Measurements from ENCODE around the gene TBC1D22A.

TBC1D22A gene

GRCh38 chr22:46941968-46942798 is 179.7 kb downstream of the TBC1D22A start:
- DNase-seq: no peak

- DNase-seq: no peak
Measured at GRCh38 chr22:46942799-46943785, 180.6 kb downstream of the TBC1D22A start.

- DNase-seq: no peak
Measured at GRCh38 chr22:46945481-46945880, 183.0 kb downstream of the TBC1D22A start.

- no peak for DNase-seq
Measured at GRCh38 chr22:46946383-46946962, 184.0 kb downstream of the TBC1D22A start.

GRCh38 chr22:46947516-46948257 is 185.2 kb downstream of the TBC1D22A start:
- DNase-seq: no peak

- DNase-seq: no peak
Measured at GRCh38 chr22:46948411-46949144, 186.1 kb downstream of the TBC1D22A start.

GRCh38 chr22:46951350-46951749 is 188.9 kb downstream of the TBC1D22A start:
- DNase-seq: no peak

GRCh38 chr22:46951973-46952372 is 189.5 kb downstream of the TBC1D22A start:
- no peak for DNase-seq

GRCh38 chr22:46953968-46954765 is 191.7 kb downstream of the TBC1D22A start:
- DNase-seq: no peak

GRCh38 chr22:46954781-46955180 is 192.3 kb downstream of the TBC1D22A start:
- no peak for DNase-seq

- no peak for DNase-seq
Measured at GRCh38 chr22:46956498-46957215, 194.2 kb downstream of the TBC1D22A start.

- no peak for DNase-seq
Measured at GRCh38 chr22:46957521-46957920, 195.1 kb downstream of the TBC1D22A start.

GRCh38 chr22:46958191-46958590 is 195.7 kb downstream of the TBC1D22A start:
- DNase-seq: no peak

GRCh38 chr22:46958658-46959057 is 196.2 kb downstream of the TBC1D22A start:
- no peak for DNase-seq

GRCh38 chr22:46959369-46959768 is 196.9 kb downstream of the TBC1D22A start:
- no peak for DNase-seq

GRCh38 chr22:46961591-46962295 is 199.3 kb downstream of the TBC1D22A start:
- DNase-seq: peak in 1 of 2 experiments; percentile 2

- no peak for DNase-seq
Measured at GRCh38 chr22:46962406-46962805, 200.0 kb downstream of the TBC1D22A start.

- peak; percentile 46 to 85 for DNase-seq
Measured at GRCh38 chr22:46963672-46964545, 201.5 kb downstream of the TBC1D22A start.

All from NCI-H2081 (cell line).